Cerebellar nuclear complex (tissue), 1 donor: ENCODE results near the gene BEX3.
A peak's percentile ranks its signal among the peaks of the same experiment; 100 is the strongest.
"Not testable (repeated sequence)": the region's sequence is repeated elsewhere in the genome, so short reads cannot be mapped to it uniquely, and the experiment has no call there.

Experiments
- DNase-seq, 2 experiments: peaks; one replicate each; lab custom pipeline; 2025; lab: John Stamatoyannopoulos, UW

The BEX3 gene

DNA sequence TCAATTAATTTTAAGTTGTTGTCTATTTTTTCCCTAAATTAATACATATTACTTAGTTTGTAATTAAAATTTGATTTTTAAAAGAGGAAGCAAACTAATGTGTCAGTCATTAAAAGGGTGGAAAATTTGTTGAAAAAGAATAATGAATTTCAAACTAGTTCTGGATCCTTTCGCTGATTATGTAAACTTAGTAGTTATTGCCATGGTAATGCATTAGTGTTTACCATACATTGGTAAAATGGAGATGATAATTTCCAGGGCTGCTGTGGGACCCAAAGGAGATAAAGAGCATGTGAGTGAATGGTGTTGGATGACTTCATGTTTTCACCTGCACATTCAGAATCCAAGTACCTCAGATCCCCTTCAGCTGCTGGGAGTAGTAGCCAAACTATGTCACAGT is 6.5 kb downstream of the BEX3 start:
- DNase-seq: no peak

DNA sequence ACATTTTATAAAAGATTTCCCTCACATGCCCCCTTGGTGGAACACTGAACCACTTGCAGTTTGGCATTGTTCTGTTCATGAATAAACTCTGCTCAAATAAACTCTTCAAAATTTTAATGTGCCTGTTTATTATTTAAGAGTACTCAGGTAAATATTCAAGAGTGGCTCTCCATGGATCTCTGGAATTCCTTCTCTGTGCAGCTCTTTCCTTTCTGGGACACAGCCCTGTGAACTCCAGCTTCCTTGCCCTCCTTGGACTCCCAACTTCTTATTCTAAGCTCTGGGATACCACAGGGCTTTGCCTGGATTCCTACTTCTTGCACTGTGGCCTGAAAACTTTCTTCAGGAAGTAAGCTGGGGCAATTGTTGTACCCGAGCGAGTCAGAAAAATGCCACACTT is 8.3 kb downstream of the BEX3 start:
- no peak for DNase-seq

DNA sequence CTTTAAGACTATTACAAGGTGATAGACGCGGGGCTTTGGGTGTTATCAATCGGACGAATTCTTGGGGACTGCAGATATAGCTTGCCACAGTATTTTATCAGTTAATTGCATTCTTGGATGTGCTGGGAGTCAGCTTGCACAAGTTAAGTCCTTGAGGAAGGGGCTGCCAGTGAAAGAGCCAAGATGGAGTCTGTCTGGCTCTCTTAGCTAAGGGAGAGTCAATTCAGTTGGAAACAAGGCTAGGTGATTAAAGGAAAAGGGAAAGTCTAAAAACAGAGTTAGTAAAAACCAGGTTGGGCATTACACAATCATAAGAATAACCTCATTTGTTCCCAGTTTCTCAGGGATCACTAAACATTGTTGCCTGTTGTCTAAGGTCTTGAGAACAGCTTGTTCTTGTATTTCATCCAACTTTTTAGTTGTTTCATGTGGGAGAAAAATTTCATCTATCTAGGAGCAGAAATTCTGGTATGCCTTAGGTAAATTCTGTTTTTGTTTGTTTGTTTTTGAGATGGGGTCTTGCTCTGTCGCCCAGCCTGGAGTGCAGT is 9.0 kb downstream of the BEX3 start:
- not testable (repeated sequence) for DNase-seq

DNA sequence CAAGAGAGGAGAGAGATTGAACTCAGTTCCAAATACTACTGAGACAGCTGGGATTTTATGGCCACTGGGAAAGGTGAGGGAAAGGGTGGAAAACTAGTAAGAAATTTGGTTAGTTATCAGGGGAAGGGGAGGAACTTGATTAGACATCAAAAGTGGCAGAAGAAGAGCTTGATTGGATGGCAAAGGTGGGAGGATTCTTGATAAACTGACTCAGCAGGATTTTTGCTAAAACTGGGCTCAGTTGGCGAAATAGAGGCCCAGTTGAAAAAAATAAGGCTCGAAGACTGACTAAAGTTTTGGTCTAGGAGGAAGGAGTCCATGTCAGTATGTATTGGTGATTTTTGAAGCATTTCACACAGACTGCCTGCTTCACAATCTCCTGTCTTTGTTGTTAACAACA is 10.0 kb downstream of the BEX3 start:
- DNase-seq: no peak

DNA sequence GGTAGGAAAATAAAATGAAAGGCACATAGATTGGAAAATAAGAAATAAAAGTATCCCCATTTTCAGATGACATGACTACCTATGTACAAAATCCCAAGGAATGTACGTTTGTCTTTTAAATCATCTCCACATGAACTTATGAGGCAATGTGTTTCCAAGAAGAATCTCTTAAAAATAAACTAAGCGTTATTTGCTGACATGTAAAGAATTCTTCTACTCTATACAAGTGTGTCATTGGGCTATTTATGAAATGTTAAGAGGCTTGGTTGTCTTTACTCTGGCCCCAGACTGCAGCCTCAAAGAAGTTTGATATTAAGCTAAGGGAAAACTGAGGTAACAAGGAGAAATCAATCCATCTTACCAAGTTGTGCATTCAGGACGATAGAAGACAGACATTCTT is 17.1 kb downstream of the BEX3 start:
- DNase-seq: no peak

DNA sequence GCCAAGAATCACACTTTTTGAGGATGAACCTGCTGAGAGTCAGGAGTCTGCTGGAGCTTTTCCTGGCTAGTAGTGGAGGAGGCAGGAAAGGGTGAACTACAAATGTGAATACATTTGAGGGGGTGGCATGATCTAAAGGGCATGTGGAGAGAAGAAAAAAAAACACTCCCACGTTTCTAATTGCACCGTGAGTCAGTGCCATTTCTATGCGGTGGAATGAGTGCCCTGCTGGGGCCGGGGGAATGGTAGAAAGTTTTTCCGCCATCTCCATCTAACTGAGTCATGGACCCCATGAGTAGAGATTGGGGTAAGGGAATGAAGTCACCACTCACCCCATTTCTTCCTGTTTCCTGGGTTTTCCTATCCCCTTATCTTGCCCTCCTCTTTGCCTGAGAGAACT is 19.8 kb downstream of the BEX3 start:
- no peak for DNase-seq

DNA sequence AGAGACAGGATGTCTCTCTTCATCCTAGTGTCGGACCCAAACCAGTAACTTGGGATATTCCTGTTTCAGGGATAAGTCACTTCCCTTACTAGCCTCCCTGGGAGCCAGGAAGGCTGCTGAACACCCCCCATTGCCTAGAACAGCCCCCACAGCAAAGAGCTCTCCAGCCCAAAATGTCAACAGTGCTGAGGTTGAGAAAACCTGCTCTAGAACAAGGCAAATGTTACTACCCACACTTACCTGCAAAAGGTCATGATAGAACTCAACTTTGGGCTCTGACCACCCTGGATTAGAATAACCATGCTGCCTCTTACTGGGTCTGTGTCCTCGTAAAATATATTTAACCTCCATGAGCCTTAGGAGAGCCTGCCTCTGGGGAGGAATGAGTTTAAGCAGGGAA is 20.3 kb downstream of the BEX3 start:
- DNase-seq: no peak

DNA sequence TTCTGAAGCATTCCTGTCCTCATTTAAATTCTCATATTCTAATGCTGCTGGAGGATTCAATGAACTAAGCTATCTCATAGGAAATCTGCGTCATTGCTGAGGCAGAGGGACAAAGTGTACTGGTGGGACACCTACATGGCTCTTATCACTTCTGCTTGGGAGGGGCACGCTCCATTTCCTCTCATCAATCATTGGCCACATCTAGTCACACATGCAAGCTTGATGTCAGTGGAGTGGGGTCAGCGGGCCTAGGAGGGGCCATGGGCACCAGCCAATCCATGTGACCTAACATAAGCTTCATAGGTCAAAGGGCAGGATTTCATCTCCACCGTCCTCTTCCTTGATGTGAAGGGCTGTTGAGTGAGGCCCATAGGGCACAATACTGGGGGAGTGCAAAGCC is 21.4 kb downstream of the BEX3 start:
- DNase-seq: no peak

DNA sequence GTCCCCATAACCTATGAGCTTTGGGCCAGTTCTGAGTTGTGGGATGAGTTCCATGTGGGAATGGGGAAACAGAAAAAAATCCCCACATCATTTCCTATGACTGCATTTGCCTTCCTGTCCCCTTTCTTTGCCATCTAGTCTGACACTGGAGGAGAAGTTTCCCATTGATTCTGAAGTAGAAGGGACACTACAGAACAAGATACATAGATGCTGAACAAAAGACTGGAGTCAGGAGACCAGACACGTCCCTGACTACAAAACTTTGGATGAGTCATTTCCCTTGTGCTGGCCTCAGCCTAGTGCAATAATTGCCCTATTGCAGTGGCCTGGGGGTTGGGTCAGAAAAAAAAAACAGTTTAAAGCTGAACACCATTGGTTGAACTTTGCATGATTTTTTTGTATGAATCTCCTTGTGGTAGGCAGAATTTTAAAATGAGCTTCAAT is 22.1 kb downstream of the BEX3 start:
- DNase-seq: no peak

DNA sequence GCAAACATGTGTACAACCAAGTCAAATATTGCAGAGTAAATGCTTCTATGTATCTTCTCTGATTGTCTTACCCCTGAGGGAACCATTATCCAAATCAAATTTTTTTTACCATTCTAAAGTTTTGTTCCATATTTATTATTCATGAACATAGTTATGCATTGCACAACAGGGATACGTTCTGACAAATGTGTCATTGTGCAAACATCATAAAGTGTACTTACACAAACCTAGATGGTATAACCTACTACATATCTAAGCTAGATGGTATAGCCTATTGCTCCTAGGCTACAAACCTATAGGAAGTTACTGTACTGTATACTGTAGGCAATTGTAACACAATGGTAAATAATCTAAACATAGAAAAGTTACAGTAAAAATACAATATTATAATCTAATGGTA is 23.4 kb downstream of the BEX3 start:
- no peak for DNase-seq

DNA sequence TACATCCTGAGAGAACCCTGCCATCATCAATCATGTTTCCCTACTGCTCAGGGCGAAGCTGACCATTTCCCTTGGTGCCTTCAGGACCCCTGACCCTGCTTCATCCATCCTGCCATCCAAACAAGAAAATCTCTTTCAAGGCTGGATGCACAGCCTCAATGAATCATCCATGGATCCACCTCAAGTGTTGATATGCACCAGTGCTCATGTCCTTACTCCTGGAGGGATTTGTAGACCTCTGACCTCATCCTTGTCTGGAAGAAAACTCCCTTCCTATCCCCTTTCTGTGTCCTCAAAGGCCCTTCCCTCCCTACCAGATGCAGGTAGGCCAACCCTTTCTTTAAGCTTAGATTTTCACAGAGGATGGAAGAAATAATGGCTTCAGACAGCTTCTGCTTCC is 24.6 kb downstream of the BEX3 start:
- DNase-seq: no peak

DNA sequence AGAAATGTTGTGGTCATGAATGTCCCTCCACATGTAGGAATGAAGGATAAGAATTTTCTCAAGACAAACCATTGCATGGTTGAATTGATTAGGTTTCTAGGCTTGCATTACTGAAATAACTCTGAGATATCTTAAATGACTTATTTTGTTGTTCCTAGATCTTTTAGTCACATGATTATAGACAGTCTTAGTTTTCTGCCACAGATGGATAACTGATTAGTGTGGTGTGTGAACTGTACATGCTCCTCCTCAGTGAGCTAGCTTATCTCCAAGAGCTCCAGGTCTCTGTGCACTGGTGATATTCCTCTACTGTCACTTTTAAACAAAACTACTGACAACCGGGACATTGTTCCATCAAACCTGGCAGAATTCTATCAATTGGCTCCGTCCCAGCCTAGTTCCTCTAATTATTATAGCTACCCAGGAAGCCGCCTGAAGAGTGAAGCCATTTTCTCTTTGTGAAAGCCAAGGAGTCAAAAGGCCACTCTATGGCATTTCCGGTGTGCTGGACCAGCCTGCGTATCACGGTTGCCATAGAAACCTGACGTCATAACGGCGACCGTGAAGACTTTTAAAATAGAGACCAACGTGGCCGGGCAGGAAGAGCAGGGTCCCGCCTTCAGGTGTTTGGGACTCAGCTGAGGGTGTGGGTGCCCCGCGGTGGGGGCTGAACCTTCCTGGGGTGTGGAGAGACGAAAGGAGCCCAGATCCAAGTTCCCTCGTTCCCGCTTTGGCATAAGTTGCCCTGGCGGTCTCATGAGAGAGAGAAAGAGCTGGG is 28.1 kb downstream of the BEX3 start:
- peak in 1 of 2 experiments; percentile 0 for DNase-seq

DNA sequence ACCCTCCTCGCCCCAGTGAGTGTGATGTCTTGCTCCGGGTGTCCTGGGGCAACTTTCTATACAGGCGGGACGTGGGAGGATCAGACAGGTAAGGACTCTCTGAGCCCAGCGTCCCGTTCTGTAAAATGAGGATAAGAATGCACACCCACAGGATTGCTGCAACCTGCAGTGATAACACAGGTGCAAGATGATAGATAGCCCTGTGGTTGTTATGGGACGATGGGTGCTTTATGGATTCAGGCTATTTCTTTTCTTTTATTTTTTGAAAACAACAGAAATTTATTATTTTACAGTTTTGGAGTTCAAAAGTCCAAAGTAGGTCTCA is 28.6 kb downstream of the BEX3 start:
- DNase-seq: no peak

DNA sequence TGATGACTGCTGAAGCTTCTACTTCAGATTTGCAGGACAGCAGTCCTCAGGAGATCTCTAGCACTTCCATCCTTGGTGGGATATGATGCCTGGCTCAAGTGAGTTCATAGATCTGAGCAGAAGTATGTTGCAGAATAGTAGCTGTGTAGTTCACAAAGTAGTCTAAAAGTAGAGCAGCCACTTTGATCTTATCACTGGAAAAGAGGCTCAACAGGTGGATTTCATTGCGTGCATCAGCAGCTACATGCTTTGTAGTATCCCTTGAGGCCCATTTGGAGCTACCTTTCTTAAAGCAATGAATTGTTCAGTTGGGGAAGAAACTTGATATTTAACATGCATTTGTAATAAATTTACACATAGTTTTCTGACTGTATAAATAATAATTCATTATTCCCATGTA is 29.9 kb downstream of the BEX3 start:
- no peak for DNase-seq

DNA sequence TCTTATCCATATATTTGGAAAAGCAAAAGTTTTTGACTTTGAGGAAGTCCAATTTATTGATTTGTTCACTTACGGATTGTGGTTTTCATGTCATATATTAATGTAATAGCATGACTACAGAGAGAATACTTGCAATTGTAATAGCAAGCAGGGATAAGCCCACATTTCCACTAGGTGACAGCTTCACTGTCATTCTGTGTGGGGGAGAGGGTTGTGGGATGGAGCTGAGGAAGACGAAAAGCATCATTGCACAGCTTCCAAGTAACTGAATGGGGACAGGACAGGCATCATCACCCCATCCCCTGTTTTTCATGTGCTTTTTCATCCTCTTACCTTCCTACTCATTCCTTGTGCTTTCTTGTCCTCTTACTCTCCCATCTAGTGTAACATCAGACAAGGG is 31.4 kb downstream of the BEX3 start:
- DNase-seq: no peak

DNA sequence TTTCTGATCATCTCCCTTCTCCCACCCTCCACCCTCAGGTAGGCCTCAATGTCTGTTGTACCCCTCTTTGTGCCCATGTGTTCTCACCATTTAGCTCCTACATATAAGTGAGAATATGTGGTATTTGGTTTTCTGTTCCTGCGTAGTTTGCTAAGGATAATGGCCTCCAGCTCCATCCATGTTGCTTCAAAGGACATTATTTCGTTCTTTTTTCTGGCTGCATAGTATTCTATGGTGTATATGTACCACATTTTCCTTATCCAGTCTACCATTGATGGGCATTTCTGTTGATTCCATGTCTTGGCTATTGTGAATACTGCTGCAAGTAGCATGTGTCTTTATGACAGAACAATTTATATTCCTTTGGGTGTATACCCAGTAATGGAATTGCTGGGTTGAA is 35.4 kb downstream of the BEX3 start:
- not testable (repeated sequence) for DNase-seq

DNA sequence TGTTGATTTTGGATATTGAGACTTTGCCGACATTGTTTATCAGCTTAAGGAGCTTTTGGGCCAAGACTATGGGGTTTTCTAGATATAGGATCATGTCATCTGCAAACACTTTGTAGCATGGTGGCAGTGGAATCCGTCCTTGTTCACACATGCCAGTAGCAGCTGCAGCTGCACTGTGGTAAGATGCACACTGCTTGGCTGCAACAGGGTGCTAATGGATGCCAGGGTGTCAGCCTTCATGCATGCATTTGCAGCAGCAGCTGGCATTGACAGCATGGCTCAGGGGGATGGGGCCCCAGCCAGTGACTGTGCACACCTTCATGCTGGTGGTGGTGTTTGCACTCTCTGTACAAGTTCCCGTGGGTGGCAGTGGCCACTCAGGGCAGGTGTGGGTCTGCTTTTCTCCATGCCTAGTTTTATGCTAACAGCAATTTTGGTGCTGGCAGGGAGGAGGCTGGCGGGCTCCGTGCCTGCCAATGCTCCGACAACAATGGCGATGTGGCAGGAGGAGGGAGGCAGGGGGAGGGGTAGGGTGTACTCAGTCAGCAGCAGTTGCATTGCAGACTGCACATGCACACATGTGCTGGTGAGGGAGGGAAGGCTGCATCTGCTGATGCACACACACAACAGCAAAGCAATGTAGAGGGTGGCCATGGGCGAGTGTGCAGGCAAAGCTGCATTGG is 37.5 kb downstream of the BEX3 start:
- DNase-seq: no peak

DNA sequence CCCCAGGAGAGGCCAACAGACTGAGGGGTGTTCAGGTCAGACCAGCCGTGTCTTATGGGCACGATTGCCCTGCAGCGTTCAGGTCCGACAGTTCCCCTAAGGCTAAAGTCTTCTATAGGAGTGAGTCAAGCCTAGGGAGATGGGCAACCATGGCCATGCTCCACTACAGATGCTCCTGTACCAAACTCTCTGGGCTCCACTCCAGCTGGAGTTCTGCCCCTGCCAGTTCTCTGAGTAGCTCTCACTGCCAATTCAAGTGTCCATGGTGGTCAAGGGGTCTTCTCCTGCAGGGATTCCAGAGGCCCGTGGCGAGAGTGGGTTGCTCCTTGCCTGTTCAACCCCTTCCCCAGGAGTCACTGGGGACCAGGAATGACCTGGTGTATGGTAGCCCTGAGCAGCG is 38.2 kb downstream of the BEX3 start:
- DNase-seq: no peak

DNA sequence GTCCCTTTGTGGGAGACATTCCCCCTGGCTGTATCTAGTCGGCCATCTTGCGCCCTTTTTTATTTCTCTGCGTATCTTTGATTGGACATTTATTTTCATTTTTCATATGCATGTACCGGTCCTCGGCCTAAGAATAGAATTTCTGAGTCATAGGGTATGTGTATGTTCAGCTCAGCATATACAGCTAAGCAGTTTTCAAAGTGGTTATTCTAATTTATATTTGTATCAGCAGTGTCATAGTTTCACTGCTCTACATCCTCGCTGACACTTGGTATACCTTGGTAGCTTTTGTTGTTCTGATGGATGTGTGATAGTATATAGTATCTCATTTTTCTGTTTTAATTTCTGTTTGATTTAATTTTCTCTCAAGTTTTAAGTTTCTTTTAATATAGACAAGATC is 38.7 kb downstream of the BEX3 start:
- no peak for DNase-seq

DNA sequence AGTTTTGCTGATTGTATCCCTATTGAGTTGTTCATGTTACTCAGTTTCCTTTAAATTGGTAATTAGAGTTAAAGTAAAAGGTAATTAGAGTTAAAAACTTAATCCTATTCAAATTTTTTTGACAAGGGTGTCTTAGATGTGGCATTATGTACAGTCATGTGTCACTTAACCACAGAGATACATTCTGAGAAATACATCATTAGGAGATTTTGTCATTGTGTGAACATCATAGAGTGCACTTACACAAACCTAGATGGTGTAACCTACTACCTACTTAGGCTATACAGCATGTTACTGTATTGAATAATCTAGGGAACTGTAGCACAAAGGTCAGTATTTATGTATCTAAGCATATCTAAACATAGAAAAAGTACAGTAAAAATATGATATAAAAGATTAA is 39.2 kb downstream of the BEX3 start:
- no peak for DNase-seq

DNA sequence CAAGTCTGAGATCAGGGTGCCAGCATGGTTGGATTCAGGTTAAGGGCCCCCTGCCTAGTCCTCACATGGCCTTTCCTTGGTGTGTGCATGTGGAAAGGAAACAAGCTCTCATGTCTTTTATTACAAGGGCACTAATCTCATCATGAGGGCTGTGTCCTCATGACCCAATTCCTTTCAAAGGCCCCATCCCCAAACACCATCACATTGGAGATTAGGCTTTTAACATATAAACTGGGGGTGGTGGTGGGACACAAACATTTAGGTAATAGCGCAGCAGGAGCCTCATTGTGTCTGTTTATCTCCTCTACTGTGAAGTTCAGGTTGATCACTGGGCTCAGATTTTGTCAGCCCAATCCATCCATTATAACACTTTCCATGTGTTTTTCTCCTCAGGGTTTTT is 41.0 kb downstream of the BEX3 start:
- DNase-seq: no peak

DNA sequence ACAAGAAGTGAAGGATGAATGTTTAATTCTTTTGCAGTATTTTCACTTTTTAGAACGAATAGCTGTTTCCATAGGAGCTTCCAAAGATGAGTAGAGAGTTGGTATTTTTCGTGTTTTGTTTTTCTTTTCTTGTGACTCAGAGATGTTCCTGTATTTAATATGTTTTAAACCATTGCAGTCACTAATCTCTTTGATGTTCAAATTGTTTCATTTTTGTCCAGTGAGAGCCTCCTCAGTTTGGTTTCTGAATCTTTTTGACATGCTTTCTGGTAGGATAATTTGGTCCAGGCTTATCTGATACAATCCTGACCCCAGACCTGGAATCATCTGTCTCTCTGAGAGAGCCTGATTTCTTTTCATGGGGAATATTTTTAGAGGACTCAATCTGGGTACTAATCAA is 41.6 kb downstream of the BEX3 start:
- no peak for DNase-seq

DNA sequence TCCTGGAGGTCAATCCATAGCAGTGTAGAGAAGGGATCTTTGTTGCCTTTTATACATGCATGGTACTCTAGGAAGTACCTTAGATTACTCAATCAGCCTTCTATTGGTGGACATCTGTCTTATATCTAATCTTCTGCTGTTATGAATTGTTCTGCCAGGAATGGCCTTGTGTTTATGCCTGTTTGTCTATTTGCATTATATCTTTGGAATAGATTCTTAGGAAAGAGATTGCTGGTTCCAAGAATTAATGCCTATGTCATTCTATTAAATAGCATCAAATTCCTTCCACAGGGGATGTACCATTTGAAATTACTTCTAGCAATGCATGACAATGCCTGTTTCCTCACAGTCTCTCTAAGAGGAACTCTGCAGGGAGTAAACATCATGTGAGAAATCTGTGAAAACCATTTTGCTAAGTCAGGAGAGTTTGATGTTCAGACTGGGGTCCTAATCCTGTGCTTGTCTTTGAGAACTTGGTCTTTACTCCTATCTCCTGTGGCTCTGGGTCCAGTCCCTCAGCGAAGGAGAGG is 42.5 kb downstream of the BEX3 start:
- DNase-seq: no peak
